Heart left ventricle (tissue), 13 donors: Measurements from ENCODE around the gene CCDC47.

Experiments used
- POLR2A ChIP-seq, 2 donors: fragments of 450-650 bp; IDR thresholded peaks; one replicate each; pipeline ENCODE4 v1.6.1; 2017; ENCODE audit warnings: antibody characterized with exemption in 2 of 2, mild to moderate bottlenecking in 2 of 2, moderate library complexity in 2 of 2
- TF ChIP-seq, protein P1 (sequence below), 12 donors: fragments of 200-600 bp; sonication (generic) in 4 of 12; IDR thresholded peaks; one replicate each; pipeline versions ENCODE4 v1.5.0 to v1.8.0; 2018 to 2022; ENCODE audit warnings: antibody characterized with exemption in 12 of 12, mild to moderate bottlenecking in 5 of 12
- donor health status: ischemic (EF 13 %, LVEDD 7.1; RV severe dilation, severe dysfunction).
- donor health status: DM: no; HTN: yes; CAD: no.
- donor health status: DM: no; HTN: no; CAD: no.
- donor health status: ischemic (EF 25% LVEDD 6.9; RV normal size, moderate dysfunction).
- donor health status: ischemic (EF 25% LVEDD 5.7; RV mildly dilated, moderate dysfunction).
- donor health status: ischemic (EF 35%, LVEDD 5.7; RV mildly dilated, moderate dysfunction).
- donor health status: nonischemic (EF 11% LVEDD 7.7; RV severe dilation, severe dysfunction).
- donor health status: DM: yes; HTN: yes; CAD: no.
- donor health status: PGD.
- donor health status: ischemic (EF 29% LVEDD 5.4; RV normal size, mild dysfunction).
- donor health status: nonischemic (EF 23%, LVEDD 6.1; RV moderate dilation, normal function).

- TF ChIP-seq, protein P1, sequence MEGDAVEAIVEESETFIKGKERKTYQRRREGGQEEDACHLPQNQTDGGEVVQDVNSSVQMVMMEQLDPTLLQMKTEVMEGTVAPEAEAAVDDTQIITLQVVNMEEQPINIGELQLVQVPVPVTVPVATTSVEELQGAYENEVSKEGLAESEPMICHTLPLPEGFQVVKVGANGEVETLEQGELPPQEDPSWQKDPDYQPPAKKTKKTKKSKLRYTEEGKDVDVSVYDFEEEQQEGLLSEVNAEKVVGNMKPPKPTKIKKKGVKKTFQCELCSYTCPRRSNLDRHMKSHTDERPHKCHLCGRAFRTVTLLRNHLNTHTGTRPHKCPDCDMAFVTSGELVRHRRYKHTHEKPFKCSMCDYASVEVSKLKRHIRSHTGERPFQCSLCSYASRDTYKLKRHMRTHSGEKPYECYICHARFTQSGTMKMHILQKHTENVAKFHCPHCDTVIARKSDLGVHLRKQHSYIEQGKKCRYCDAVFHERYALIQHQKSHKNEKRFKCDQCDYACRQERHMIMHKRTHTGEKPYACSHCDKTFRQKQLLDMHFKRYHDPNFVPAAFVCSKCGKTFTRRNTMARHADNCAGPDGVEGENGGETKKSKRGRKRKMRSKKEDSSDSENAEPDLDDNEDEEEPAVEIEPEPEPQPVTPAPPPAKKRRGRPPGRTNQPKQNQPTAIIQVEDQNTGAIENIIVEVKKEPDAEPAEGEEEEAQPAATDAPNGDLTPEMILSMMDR (IDR thresholded peaks at IDR 0.05): no peak
- TF ChIP-seq POLR2A (IDR thresholded peaks at IDR 0.05): no peak
Measured at GRCh38 chr17:63800783-63801182, 27.4 kb upstream of the CCDC47 start.
